Right lobe of liver (tissue), 4 donors: Measurements from ENCODE around the gene MACROD2.

Experiments used
- CTCF ChIP-seq, 4 donors: fragments of 200-600 bp in 3 of 4; fragments of 450-650 bp in 1 of 4; IDR thresholded peaks; one replicate each; pipeline versions ENCODE4 v1.5.1 to v1.8.0; 2016 to 2022; ENCODE audit warnings: antibody characterized with exemption in 4 of 4, mild to moderate bottlenecking in 2 of 4
- POLR2A ChIP-seq: fragments of 450-650 bp; IDR thresholded peaks from one replicate; pipeline ENCODE4 v1.6.1; 2017; ENCODE audit warnings: antibody characterized with exemption, mild to moderate bottlenecking
- donor health status: DM: no; HTN: no; CAD: no.
- donor health status: DM: no; HTN: no; CAD: no.
- donor health status: DM: no; HTN: yes; CAD: no.

- TF ChIP-seq CTCF (IDR thresholded peaks at IDR 0.05): no peak
- no peak for TF ChIP-seq POLR2A
These were observed 555.3 kb downstream of the MACROD2 start for GRCh38 chr20:14550655-14551054.
